SKM-1 treated with dmso at 0.1 percent for 144 hours (cell line): ENCODE results near the gene SCFD1.
"Not testable (repeated sequence)": the region's sequence is repeated elsewhere in the genome, so short reads cannot be mapped to it uniquely, and the experiment has no call there.

ENCODE experiments used
- DNase-seq: peaks from one replicate; lab custom pipeline; 2025; ENCODE audit not compliant: unreplicated experiment; lab: John Stamatoyannopoulos, UW

SCFD1 gene

GRCh38 chr14:30608533-30609006, 13.5 kb upstream of the SCFD1 start:
- no peak for DNase-seq

- peak; percentile 39 for DNase-seq
These were observed 11.3 kb upstream of the SCFD1 start for GRCh38 chr14:30610787-30611343.

- no peak for DNase-seq
These were observed 8.0 kb upstream of the SCFD1 start for GRCh38 chr14:30614155-30614554.

GRCh38 chr14:30620178-30620577, 1.9 kb upstream of the SCFD1 start:
- DNase-seq, result no peak

DNA sequence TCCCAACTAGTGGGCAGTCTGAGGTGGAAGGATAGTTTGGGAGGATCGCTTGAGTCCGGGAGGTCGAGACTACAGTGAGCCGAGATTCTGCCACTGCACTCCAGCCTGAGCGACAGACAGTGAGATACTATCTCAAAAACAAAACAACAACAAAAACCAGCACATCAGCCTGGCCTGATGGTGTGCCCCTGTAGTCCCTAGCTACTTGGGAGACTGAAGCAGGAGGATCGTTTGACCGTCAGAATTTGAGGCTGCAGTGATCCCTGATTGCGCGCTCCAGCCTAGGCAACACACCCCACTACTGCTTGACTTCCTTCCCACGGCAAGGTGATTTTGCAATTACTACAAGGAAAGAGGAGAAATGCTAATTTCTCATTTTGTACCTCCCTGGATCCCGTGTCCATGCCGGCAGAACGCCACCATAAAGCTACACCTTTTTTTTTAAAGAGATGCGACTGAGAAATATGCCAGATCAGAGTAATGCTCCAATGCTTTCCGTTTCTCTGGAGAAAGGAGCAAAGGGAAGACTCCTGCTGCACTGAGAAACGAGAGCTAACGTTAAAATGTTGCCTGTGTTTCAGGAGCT, 672 bp upstream of the SCFD1 start:
- DNase-seq, result no peak

DNA sequence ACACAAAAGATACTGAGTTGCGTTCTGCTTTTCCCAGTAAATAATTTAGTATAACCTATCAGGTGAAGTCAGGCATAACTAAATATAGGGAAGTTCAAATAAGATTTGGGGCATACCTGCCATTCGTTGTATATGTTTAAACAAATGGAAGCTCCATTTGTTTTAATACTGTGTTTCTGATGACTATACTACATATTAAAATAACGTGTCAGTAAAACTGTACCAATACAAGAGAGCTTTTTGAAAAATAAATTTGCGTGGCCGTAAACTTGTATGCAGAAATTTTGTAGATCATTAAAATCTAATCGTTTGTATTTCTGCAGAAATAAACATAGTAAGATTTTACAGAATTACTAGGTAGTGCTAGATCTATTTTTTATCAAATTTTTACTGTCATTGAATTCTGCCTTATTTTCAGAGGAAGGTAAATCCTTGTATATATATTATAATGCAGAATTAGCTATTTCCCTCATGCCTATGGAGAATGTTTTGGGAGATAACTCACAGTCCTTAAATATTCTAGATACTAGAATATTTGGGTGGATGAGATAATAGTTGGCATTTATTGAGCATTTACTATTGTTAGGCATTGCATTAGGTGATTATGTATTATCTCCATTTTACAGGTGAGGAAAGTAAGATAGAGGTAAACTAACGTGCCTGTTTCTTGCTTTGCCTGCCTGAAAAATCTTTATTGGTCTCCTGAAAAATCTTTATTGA, 1.5 kb downstream of the SCFD1 start:
- DNase-seq, result no peak

GRCh38 chr14:30624132-30624423, 2.0 kb downstream of the SCFD1 start:
- DNase-seq, result no peak

DNA sequence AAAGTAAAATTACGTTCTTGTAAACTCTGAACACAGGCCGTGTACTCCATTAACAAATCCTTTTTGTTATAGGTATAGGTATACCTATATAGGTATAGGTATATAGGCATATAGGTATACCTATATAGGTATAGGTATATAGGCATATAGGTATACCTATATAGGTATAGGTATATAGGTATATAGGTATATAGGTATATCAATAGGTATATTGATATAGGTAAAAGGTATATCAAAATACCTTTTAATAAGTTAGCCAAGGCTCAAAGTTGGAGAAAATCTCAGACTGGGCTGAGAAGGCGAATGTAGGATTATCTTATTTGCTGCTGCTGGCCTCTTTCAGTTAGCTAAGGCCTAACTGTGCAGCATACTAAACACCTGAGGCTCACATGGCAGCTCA, 3.4 kb downstream of the SCFD1 start:
- DNase-seq, result no peak

DNA sequence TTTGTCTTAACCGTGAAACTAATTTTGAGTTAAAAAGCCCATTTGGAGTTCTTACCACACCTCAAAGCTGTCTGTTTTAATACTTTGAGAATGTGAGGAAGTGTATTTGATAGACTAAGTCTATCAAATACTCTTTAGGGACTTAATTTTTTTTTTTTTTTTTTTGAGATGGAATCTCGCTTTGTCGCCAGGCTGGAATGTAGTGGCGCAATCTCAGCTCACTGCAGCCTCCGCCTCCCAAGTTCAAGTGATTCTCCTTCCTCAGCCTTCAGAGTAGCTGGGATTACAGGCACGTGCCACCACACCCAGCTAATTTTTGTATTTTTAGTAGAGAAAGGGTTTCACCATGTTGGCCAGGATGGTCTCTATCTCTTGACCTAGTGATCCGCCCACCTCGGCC, 7.3 kb downstream of the SCFD1 start:
- not testable (repeated sequence) for DNase-seq

- no peak for DNase-seq
These were observed 8.1 kb downstream of the SCFD1 start for GRCh38 chr14:30630248-30630647.

DNA sequence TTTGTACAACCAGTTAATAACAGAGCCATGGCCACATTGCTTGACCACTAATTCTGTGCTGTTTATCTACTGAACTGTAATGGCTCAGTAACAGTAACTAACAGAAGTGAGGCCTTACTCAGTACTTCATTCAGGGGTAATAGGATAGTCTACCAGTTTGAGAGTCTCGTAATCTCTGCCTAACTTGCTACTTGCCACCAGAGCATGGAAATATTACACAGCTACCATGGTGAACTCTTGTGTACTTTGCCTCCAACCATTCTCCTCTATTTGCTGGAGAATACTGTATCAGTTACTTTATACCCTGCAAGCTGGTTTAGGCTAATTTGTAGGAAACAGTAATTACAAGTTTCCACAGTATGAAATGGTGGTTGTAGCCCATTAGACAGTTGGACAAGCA, 10.6 kb downstream of the SCFD1 start:
- DNase-seq, result no peak

DNA sequence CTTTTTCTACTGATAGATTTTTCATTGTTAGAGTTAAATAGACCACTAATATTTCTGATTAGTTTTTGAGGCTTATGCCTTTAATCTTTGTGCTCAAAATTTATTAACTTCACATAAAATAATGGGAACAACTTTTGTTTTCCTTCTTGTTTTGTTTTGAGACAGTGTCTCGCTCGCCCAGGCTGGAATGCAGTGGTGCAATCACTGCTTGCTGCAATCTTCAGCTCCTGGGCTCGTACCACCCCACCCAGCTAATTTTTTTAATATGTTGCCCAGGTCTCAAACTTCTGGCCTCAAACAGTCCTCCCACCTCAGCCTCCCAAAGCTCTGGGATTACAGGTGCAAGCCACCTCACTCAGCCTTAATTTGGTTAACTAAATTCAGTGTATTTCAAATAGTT, 16.8 kb downstream of the SCFD1 start:
- DNase-seq, result no peak

- no peak for DNase-seq
These were observed 19.1 kb downstream of the SCFD1 start for GRCh38 chr14:30641207-30641606.

- not testable (repeated sequence) for DNase-seq
These were observed 22.3 kb downstream of the SCFD1 start for GRCh38 chr14:30644462-30644861.

- DNase-seq, result no peak
These were observed 23.5 kb downstream of the SCFD1 start for GRCh38 chr14:30645600-30645999.

- DNase-seq, result no peak
These were observed 26.4 kb downstream of the SCFD1 start for GRCh38 chr14:30648471-30648870.

GRCh38 chr14:30651937-30652336, 29.8 kb downstream of the SCFD1 start:
- DNase-seq, result no peak

DNA sequence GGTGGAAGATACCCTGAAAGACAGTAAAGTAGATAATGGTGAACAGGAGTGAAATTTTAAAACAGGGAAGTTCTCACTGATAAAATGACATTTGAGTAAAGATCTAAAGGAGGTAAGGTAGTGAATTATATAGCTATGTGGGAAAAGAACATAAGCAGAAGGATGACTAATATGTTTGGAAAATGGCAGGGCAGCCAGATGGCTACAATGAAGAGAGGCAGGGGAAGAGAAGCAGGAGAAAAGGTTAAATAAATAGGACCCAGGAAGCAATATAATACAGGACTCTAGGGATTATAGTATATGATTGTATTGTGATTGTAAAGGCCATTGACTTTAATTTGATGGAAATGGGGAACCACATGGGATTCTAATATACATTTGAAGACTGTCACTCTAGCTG, 33.0 kb downstream of the SCFD1 start:
- no peak for DNase-seq

GRCh38 chr14:30655658-30656057, 33.5 kb downstream of the SCFD1 start:
- DNase-seq, result no peak

GRCh38 chr14:30656190-30656632, 34.1 kb downstream of the SCFD1 start:
- DNase-seq, result no peak

GRCh38 chr14:30657050-30657449, 34.9 kb downstream of the SCFD1 start:
- DNase-seq, result no peak

- DNase-seq, result no peak
These were observed 35.6 kb downstream of the SCFD1 start for GRCh38 chr14:30657606-30658163.
